BLaER1 (cell line): ENCODE measurements around the gene WNT8A.

Experiments used
- H3K27ac ChIP-seq: shearing (Covaris generic); formaldehyde crosslinking; 2 replicates; pipeline ENCODE4 v1.8.1; 2022
- H3K27me3 ChIP-seq: shearing (Covaris generic); formaldehyde crosslinking; 2 replicates; pipeline ENCODE4 v1.8.1; 2022
- H3K36me3 ChIP-seq: shearing (Covaris generic); formaldehyde crosslinking; 2 replicates; pipeline ENCODE4 v1.8.1; 2022
- H3K4me1 ChIP-seq: shearing (Covaris generic); formaldehyde crosslinking; 2 replicates; pipeline ENCODE4 v1.8.1; 2022
- H3K4me2 ChIP-seq: shearing (Covaris generic); formaldehyde crosslinking; 2 replicates; pipeline ENCODE4 v1.8.1; 2022
- H3K4me3 ChIP-seq: shearing (Covaris generic); formaldehyde crosslinking; 2 replicates; pipeline ENCODE4 v1.8.1; 2022
- H3K9ac ChIP-seq: shearing (Covaris generic); formaldehyde crosslinking; 2 replicates; pipeline ENCODE4 v1.8.1; 2022
- H3K9me3 ChIP-seq: shearing (Covaris generic); formaldehyde crosslinking; 2 replicates; pipeline ENCODE4 v1.8.1; 2022
- H4K20me1 ChIP-seq: shearing (Covaris generic); formaldehyde crosslinking; 2 replicates; pipeline ENCODE4 v1.8.1; 2022
- Cebpa-rat ChIP-seq: shearing (Covaris generic); IDR thresholded peaks from 2 replicates; pipeline ENCODE4 v1.8.1; 2022

The WNT8A gene

GRCh38 chr5:138105709-138106108 is 21.9 kb downstream of the WNT8A start:
- TF ChIP-seq Cebpa-rat, result no peak
- no peaks in the 10 kb centered on the region for H3K27me3 ChIP-seq
- H3K4me1 ChIP-seq, result peaks cover 14% of the 10 kb centered on the region
- no peak overlapping the region for H3K9ac ChIP-seq
- no peaks in the 10 kb centered on the region for H3K36me3 ChIP-seq
- no peaks in the 10 kb centered on the region for H3K9me3 ChIP-seq
- no peak overlapping the region for H3K27ac ChIP-seq
- H3K4me2 ChIP-seq, result no peak overlapping the region
- no peaks in the 10 kb centered on the region for H4K20me1 ChIP-seq
- no peak overlapping the region for H3K4me3 ChIP-seq

DNA sequence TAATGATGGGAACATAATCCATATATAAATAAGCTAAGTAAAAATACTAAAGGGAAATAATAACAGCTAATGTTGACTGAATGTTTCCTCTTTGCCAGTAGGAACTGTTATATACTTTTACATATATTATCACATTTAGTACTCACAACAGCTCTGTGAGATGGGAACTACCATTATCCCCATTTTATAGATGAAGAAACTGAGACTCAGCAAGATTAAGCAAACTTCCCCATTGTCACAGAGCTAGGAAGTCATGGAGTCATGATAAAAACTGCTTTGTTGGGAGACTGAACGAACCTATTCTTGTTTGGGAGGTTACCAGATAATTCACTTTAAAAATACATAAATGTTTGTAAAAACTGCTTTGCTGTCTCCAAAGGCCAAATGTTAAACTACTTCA is 23.4 kb downstream of the WNT8A start:
- no peaks in the 10 kb centered on the region for H4K20me1 ChIP-seq
- TF ChIP-seq Cebpa-rat, result no peak
- H3K27me3 ChIP-seq, result no peaks in the 10 kb centered on the region
- H3K4me2 ChIP-seq, result no peak overlapping the region
- no peaks in the 10 kb centered on the region for H3K36me3 ChIP-seq
- H3K4me3 ChIP-seq, result no peak overlapping the region
- no peak overlapping the region for H3K9ac ChIP-seq
- H3K4me1 ChIP-seq, result peaks cover 12% of the 10 kb centered on the region
- no peaks in the 10 kb centered on the region for H3K9me3 ChIP-seq
- H3K27ac ChIP-seq, result no peak overlapping the region

DNA sequence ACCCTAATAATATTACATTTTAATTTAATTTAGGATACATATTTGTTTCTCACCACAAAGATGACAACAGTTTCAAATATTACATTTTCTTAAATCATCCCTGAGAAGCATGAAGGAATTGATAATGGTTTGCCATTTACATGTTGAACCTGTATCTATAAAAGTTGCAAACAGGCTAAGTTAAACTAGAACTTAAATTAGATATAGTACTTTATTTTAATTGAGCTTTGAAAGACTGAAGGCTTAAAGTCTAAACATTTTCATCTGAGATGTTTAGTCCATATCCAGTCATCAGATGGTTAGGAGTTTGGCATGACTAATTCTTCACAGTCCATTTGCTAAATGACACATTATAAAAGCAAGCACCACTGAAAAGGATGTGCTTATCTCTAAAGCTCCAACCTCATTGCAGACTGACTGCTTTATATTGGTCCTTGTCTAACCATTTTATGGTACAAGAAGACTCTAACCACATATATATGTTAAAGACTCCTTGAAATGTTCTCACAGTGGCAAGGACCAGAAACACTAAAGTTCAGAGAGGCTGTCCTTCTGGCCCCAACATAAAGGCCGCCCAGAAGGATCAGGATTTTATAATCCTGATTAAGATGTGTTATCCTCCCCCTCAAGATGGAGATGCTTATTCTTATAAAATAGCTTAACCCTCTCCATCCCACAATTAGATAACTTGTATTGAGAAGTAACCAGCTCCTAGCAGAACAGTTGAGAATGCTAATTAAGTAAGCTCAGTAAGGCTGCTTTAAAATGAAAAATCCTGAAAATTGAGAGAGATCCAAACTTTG is 25.8 kb downstream of the WNT8A start:
- no peaks in the 10 kb centered on the region for H3K4me1 ChIP-seq
- no peaks in the 10 kb centered on the region for H3K36me3 ChIP-seq
- no peak overlapping the region for H3K27ac ChIP-seq
- no peaks in the 10 kb centered on the region for H3K27me3 ChIP-seq
- no peaks in the 10 kb centered on the region for H3K9me3 ChIP-seq
- TF ChIP-seq Cebpa-rat, result no peak
- no peak overlapping the region for H3K9ac ChIP-seq
- no peak overlapping the region for H3K4me3 ChIP-seq
- no peak overlapping the region for H3K4me2 ChIP-seq
- H4K20me1 ChIP-seq, result no peaks in the 10 kb centered on the region

- H3K4me3 ChIP-seq, result no peak overlapping the region
- H3K4me1 ChIP-seq, result no peaks in the 10 kb centered on the region
- no peaks in the 10 kb centered on the region for H3K27me3 ChIP-seq
- no peak overlapping the region for H3K4me2 ChIP-seq
- no peaks in the 10 kb centered on the region for H3K36me3 ChIP-seq
- H3K9ac ChIP-seq, result no peak overlapping the region
- H3K27ac ChIP-seq, result no peak overlapping the region
- no peak for TF ChIP-seq Cebpa-rat
- H4K20me1 ChIP-seq, result no peaks in the 10 kb centered on the region
- H3K9me3 ChIP-seq, result no peaks in the 10 kb centered on the region
Measured at GRCh38 chr5:138110266-138110963, 26.6 kb downstream of the WNT8A start.

DNA sequence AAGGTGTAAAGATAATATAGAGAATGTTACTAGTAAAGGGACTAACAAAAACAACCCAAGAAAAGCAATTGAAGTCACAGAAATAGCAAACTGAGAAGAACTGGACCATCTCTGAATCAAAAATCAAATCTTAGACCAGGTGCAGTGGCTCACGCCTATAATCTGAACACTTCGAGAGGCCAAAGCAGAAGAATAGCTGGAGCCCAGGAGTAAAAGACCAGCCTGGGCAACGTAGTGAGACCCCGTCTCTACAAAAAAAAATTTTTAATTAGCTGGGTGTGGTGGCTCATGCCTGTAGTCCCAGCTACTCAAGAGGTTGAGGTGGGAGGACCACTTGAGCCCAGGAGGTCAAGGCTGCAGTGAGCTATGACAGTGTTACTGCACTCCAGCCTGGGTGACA is 27.3 kb downstream of the WNT8A start:
- Histone ChIP-seq H3K27ac (no peak overlapping the region), H4K20me1 (no peaks in the 10 kb centered on the region), H3K27me3 (no peaks in the 10 kb centered on the region), H3K4me3 (no peak overlapping the region), H3K9ac (no peak overlapping the region), H3K9me3 (no peaks in the 10 kb centered on the region), H3K4me2 (no peak overlapping the region), H3K4me1 (no peaks in the 10 kb centered on the region), H3K36me3 (no peaks in the 10 kb centered on the region)
- TF ChIP-seq Cebpa-rat, result no peak

GRCh38 chr5:138111937-138112336 is 28.1 kb downstream of the WNT8A start:
- H3K27ac ChIP-seq, result no peak overlapping the region
- H3K4me2 ChIP-seq, result no peak overlapping the region
- no peaks in the 10 kb centered on the region for H3K4me1 ChIP-seq

GRCh38 chr5:138115254-138115653 is 31.4 kb downstream of the WNT8A start:
- no peak for TF ChIP-seq Cebpa-rat
- Histone ChIP-seq H3K4me1 (no peaks in the 10 kb centered on the region), H3K36me3 (no peaks in the 10 kb centered on the region), H3K27ac (no peak overlapping the region), H3K27me3 (no peaks in the 10 kb centered on the region), H3K4me3 (no peak overlapping the region), H3K9ac (no peak overlapping the region), H4K20me1 (no peaks in the 10 kb centered on the region), H3K9me3 (no peaks in the 10 kb centered on the region), H3K4me2 (no peak overlapping the region)

More at GRCh38 chr5:138111937-138112336, 28.1 kb downstream of the WNT8A start:
- Histone ChIP-seq H3K4me3 (no peak overlapping the region), H3K36me3 (no peaks in the 10 kb centered on the region), H4K20me1 (no peaks in the 10 kb centered on the region), H3K27me3 (no peaks in the 10 kb centered on the region), H3K9ac (no peak overlapping the region), H3K9me3 (no peaks in the 10 kb centered on the region)
- TF ChIP-seq Cebpa-rat, result no peak

- Histone ChIP-seq H3K4me2 (peak overlapping the region; percentile 53), H3K36me3 (no peaks in the 10 kb centered on the region)
Measured at GRCh38 chr5:138128334-138128733, 44.5 kb downstream of the WNT8A start.

GRCh38 chr5:138129347-138129746 is 45.5 kb downstream of the WNT8A start:
- peaks cover 10% of the 10 kb centered on the region for H3K4me1 ChIP-seq
- H3K4me2 ChIP-seq, result no peak overlapping the region
- TF ChIP-seq Cebpa-rat, result no peak
- no peaks in the 10 kb centered on the region for H3K9me3 ChIP-seq
- H3K27ac ChIP-seq, result no peak overlapping the region
- H3K4me3 ChIP-seq, result no peak overlapping the region
- H3K36me3 ChIP-seq, result no peaks in the 10 kb centered on the region
- H3K9ac ChIP-seq, result no peak overlapping the region
- no peaks in the 10 kb centered on the region for H3K27me3 ChIP-seq
- no peaks in the 10 kb centered on the region for H4K20me1 ChIP-seq

More at GRCh38 chr5:138128334-138128733, 44.5 kb downstream of the WNT8A start:
- TF ChIP-seq Cebpa-rat, result no peak
- Histone ChIP-seq H3K4me3 (no peak overlapping the region), H4K20me1 (no peaks in the 10 kb centered on the region), H3K9ac (no peak overlapping the region), H3K4me1 (peaks cover 10% of the 10 kb centered on the region), H3K9me3 (no peaks in the 10 kb centered on the region), H3K27me3 (no peaks in the 10 kb centered on the region), H3K27ac (no peak overlapping the region)

DNA sequence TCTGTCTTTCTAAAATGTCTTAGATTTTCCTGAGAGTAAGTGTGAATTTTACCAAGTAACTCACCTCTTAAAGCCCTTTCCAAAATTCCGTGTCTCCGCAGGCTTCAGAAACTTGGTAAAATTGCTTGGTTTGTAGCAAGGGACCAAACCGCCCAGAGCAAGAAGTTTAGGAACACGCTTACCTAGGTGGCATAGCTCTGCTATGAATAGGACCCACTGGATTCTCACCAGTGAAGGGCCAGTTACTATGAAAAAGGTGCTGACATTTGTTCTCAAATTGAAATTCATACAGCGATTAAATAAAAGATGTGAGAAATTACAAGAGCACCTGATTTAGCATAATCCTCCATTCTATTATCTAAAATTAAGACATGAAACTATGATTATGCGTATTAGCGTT is 48.7 kb downstream of the WNT8A start:
- H3K4me3 ChIP-seq, result no peak overlapping the region
- no peak overlapping the region for H3K4me2 ChIP-seq
- H3K9me3 ChIP-seq, result no peaks in the 10 kb centered on the region
- TF ChIP-seq Cebpa-rat, result no peak
- no peak overlapping the region for H3K9ac ChIP-seq
- peaks cover 10% of the 10 kb centered on the region for H3K4me1 ChIP-seq
- no peaks in the 10 kb centered on the region for H3K27me3 ChIP-seq
- no peaks in the 10 kb centered on the region for H4K20me1 ChIP-seq
- H3K36me3 ChIP-seq, result no peaks in the 10 kb centered on the region
- H3K27ac ChIP-seq, result no peak overlapping the region
